DOHH2 (cell line): ENCODE data around the gene CACNG7.

Source experiments
- EZH2phosphoT487 ChIP-seq: fragments of 200-600 bp; sonication (generic); IDR thresholded peaks from 2 replicates; pipeline ENCODE4 v1.6.1; 2017; ENCODE audit warnings: borderline replicate concordance, mild to moderate bottlenecking, antibody characterized with exemption, low read length, moderate library complexity, mixed read lengths
- TF ChIP-seq, protein P1 (sequence below): fragments of 200-600 bp; sonication (generic); IDR thresholded peaks from one replicate; pipeline ENCODE4 v1.5.1; 2014; ENCODE audit warnings: antibody characterized with exemption, mild to moderate bottlenecking, low read depth, low read length; ENCODE audit not compliant: poor library complexity, severe bottlenecking

DNA sequence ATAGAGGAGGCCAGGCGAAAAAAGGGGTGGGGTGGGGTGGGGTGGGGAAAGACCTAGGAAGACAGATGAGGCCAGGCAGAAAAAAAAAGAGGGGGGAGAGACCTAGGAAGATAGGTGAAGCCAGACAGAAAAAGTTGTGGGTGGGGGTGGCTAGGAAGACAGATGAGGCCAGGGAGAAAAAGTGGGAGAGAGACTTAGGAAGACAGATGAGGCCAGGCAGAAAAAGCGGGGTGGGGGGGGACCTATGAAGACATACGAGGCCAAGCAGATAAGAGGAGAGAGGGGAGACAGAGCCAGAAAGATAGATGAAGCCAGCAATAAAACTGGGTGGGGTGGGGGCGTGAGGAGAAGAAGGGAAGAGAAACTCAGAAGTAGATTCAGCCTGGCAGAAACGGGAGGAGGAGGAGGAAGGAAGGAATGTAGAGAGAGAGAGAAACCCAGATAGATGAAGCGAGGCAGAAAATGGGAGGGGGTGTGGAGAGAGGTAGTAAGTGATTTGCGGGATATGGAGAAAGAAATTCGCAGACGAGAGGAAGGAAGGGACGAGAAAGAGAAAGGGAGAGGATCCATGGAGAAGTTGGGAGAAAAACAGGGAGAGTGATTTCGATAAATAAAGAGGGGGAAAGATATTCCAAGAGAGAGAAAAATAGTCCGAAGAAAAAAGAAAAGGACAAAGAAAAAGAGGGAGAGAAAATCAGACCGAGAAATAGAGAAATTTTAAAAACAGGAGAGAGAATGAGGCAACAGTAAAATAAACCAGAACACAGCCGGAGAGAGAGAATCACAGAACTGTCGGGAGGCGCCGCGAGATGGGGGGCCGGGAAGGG lies 70.1 kb downstream of the CACNG7 start:
- TF ChIP-seq, protein P1, sequence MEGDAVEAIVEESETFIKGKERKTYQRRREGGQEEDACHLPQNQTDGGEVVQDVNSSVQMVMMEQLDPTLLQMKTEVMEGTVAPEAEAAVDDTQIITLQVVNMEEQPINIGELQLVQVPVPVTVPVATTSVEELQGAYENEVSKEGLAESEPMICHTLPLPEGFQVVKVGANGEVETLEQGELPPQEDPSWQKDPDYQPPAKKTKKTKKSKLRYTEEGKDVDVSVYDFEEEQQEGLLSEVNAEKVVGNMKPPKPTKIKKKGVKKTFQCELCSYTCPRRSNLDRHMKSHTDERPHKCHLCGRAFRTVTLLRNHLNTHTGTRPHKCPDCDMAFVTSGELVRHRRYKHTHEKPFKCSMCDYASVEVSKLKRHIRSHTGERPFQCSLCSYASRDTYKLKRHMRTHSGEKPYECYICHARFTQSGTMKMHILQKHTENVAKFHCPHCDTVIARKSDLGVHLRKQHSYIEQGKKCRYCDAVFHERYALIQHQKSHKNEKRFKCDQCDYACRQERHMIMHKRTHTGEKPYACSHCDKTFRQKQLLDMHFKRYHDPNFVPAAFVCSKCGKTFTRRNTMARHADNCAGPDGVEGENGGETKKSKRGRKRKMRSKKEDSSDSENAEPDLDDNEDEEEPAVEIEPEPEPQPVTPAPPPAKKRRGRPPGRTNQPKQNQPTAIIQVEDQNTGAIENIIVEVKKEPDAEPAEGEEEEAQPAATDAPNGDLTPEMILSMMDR = no peak
- TF ChIP-seq EZH2phosphoT487 = no peak
